Natural killer cell (primary cell): ENCODE results near the gene KIAA1958. TPM values are rescaled to one million over a fixed set of nuclear protein-coding genes. Genes with fewer than 3 reads are reported as not detected.
"Not testable (repeated sequence)": the region's sequence is repeated elsewhere in the genome, so short reads cannot be mapped to it uniquely, and the experiment has no call there.

Experiments used
- ATAC-seq, 3 donors: fragments of 150-1000 bp in 2 of 3; fragments of 200-7000 bp in 1 of 3; cut with Tn5 transposase; 1 replicate in 1 of 3; 2 replicates in 2 of 3; pipeline ENCODE4 v1.10.0; 2021; ENCODE audit warnings: mild to moderate bottlenecking in 2 of 3, moderate library complexity in 2 of 3
- DNase-seq, 2 donors: peaks; one replicate each; pipeline versions ENCODE4 v3.0.0 to v3.0.0-alpha.2; 2013 to 2021; ENCODE audit warnings: mixed read lengths in 1 of 2
- H3K27ac ChIP-seq: one replicate; pipeline ENCODE4 v1.5.1; 2013; ENCODE audit warnings: mild to moderate bottlenecking, low read length
- H3K27me3 ChIP-seq: one replicate; pipeline ENCODE4 v1.6.1; 2013; ENCODE audit warnings: low read length; ENCODE audit not compliant: control insufficient read depth, insufficient read depth
- H3K36me3 ChIP-seq: one replicate; pipeline ENCODE4 v1.6.1; 2013; ENCODE audit warnings: low read length; ENCODE audit not compliant: control insufficient read depth, insufficient read depth
- H3K4me1 ChIP-seq: one replicate; pipeline ENCODE4 v1.6.1; 2013; ENCODE audit warnings: low read length; ENCODE audit not compliant: control insufficient read depth, insufficient read depth
- H3K4me3 ChIP-seq: one replicate; pipeline ENCODE4 v1.5.1; 2013; ENCODE audit warnings: low read length
- H3K9me3 ChIP-seq: one replicate; pipeline ENCODE4 v1.6.1; 2013; ENCODE audit warnings: low read length; ENCODE audit not compliant: control insufficient read depth, insufficient read depth
- H3K27ac Mint-ChIP-seq, 2 donors: one replicate each; pipeline ENCODE4 v1.8.0; 2022; ENCODE audit warnings: mild to moderate bottlenecking in 2 of 2, mixed read lengths in 2 of 2, moderate library complexity in 1 of 2
- H3K27me3 Mint-ChIP-seq, 2 donors: one replicate each; pipeline ENCODE4 v1.8.0; 2022; ENCODE audit warnings: low read depth in 2 of 2, mixed read lengths in 2 of 2
- H3K36me3 Mint-ChIP-seq: one replicate; pipeline ENCODE4 v1.8.0; 2022; ENCODE audit warnings: mixed read lengths
- H3K4me1 Mint-ChIP-seq, 2 donors: one replicate each; pipeline ENCODE4 v1.8.0; 2022; ENCODE audit warnings: mixed read lengths in 2 of 2
- H3K4me3 Mint-ChIP-seq: one replicate; pipeline ENCODE4 v1.8.0; 2022; ENCODE audit warnings: mild to moderate bottlenecking, moderate library complexity, mixed read lengths
- H3K9me3 Mint-ChIP-seq, 2 donors: one replicate each; pipeline ENCODE4 v1.8.0; 2022; ENCODE audit warnings: mixed read lengths in 2 of 2
- CTCF ChIP-seq: fragments of 200-600 bp; IDR thresholded peaks from one replicate; pipeline ENCODE4 v1.8.0; 2022; ENCODE audit warnings: antibody characterized with exemption
- WGBS: methylation state at CpG from one replicate; pipeline ENCODE4 v1.1.7; 2013; ENCODE audit warnings: missing lambda C conversion rate; ENCODE audit not compliant: insufficient coverage; 5-methylcytosine and 5-hydroxymethylcytosine counted together
- intact Hi-C: fragments of 100-400 bp; cut with micrococcal nuclease; formaldehyde crosslinking; loops from one replicate; pipeline ENCODE4 v1.14.2; 2022
- total RNA-seq, 4 donors: library from RNA; stranded (reverse); fragments of 120-200 nt in 1 of 4; gene quantifications; one replicate each; pipeline versions ENCODE4 v1.2.3 to v1.2.4, GENCODE V29; 2013 to 2022

KIAA1958 gene
- total RNA-seq, 3 donors from 2014 or later (not counting 1 experiment from before 2014, with no cell fraction given), result 5.4 to 6.1 (median 5.5) TPM

- no peaks in the 10 kb centered on the region for H3K27me3 ChIP-seq
- Mint-ChIP-seq H3K27me3 (no peaks in the 10 kb centered on the region), H3K4me1 (no peaks in the 10 kb centered on the region), H3K9me3 (no peaks in the 10 kb centered on the region), H3K36me3 (no peaks in the 10 kb centered on the region), H3K4me3 (no peak overlapping the region), H3K27ac (no peak overlapping the region)
- intact Hi-C loops, result no loop called here
- ATAC-seq (no peak), DNase-seq (no peak)
- no peak overlapping the region for H3K4me3 ChIP-seq
- H3K4me1 ChIP-seq, result no peaks in the 10 kb centered on the region
- no peaks in the 10 kb centered on the region for H3K36me3 ChIP-seq
- 86% methylated on average over 1 of the region's 2 CpGs for WGBS
- H3K27ac ChIP-seq, result no peak overlapping the region
- H3K9me3 ChIP-seq, result no peaks in the 10 kb centered on the region
- no peak for TF ChIP-seq CTCF
Observed at GRCh38 chr9:112508377-112508776, 21.8 kb downstream of the KIAA1958 start.

- WGBS, result no CpG with 5 or more reads among the region's 4 CpGs
- ATAC-seq, H3K4me1 Mint-ChIP-seq, H3K27ac ChIP-seq, H3K4me3 ChIP-seq, H3K4me3 Mint-ChIP-seq, H3K27me3 Mint-ChIP-seq, H3K36me3 ChIP-seq, H3K9me3 Mint-ChIP-seq, H3K36me3 Mint-ChIP-seq, H3K4me1 ChIP-seq, DNase-seq, H3K27ac Mint-ChIP-seq, H3K27me3 ChIP-seq, H3K9me3 ChIP-seq, intact Hi-C loops: not testable (repeated sequence)
Observed at GRCh38 chr9:112512377-112512776, 25.8 kb downstream of the KIAA1958 start.

- WGBS, result 78% methylated on average over 1 of the region's 2 CpGs
- H3K4me3 Mint-ChIP-seq, result no peak overlapping the region
Observed at GRCh38 chr9:112516769-112517168, 30.1 kb downstream of the KIAA1958 start.

GRCh38 chr9:112520069-112520468 is 33.4 kb downstream of the KIAA1958 start:
- DNase-seq, result no peak
- Histone ChIP-seq H3K36me3 (no peaks in the 10 kb centered on the region), H3K27me3 (no peaks in the 10 kb centered on the region), H3K4me1 (no peaks in the 10 kb centered on the region), H3K27ac (no peak overlapping the region), H3K4me3 (no peak overlapping the region), H3K9me3 (no peaks in the 10 kb centered on the region)
- H3K4me1 Mint-ChIP-seq, result peaks cover 0 to 6% of the 10 kb centered on the region in 2 donors
- WGBS, result 100% methylated on average over 1 of the region's 1 CpG
- no peaks in the 10 kb centered on the region for H3K27me3 Mint-ChIP-seq
- no peaks in the 10 kb centered on the region for H3K36me3 Mint-ChIP-seq
- no peak for TF ChIP-seq CTCF
- H3K4me3 Mint-ChIP-seq, result no peak overlapping the region
- intact Hi-C loops, result no loop called here
- ATAC-seq, result no peak
- H3K27ac Mint-ChIP-seq, result no peak overlapping the region
- H3K9me3 Mint-ChIP-seq, result no peaks in the 10 kb centered on the region

More at GRCh38 chr9:112516769-112517168, 30.1 kb downstream of the KIAA1958 start:
- DNase-seq, result no peak
- H3K27me3 ChIP-seq, result no peaks in the 10 kb centered on the region
- no peaks in the 10 kb centered on the region for H3K4me1 ChIP-seq
- H3K27ac Mint-ChIP-seq, result no peak overlapping the region
- H3K9me3 Mint-ChIP-seq, result no peaks in the 10 kb centered on the region
- H3K9me3 ChIP-seq, result no peaks in the 10 kb centered on the region
- no peak for ATAC-seq
- no peak overlapping the region for H3K4me3 ChIP-seq
- H3K36me3 ChIP-seq, result no peaks in the 10 kb centered on the region
- no peak for TF ChIP-seq CTCF
- intact Hi-C loops, result no loop called here
- no peak overlapping the region for H3K27ac ChIP-seq
- peaks cover 0 to 6% of the 10 kb centered on the region in 2 donors for H3K4me1 Mint-ChIP-seq
- H3K36me3 Mint-ChIP-seq, result no peaks in the 10 kb centered on the region
- H3K27me3 Mint-ChIP-seq, result no peaks in the 10 kb centered on the region
